Fibroblast of peridontal ligament (primary cell): ENCODE measurements around the gene MADD.
A peak's percentile ranks its signal among the peaks of the same experiment; 100 is the strongest.

Experiments
- DNase-seq: peaks from one replicate; pipeline ENCODE4 v3.0.0-alpha.2; 2010; ENCODE audit errors: extremely low read depth

The MADD gene

GRCh38 chr11:47356998-47357329 is 87.0 kb downstream of the MADD start:
- no peak for DNase-seq

- no peak for DNase-seq
Measured at GRCh38 chr11:47357985-47358730, 88.2 kb downstream of the MADD start.

GRCh38 chr11:47358731-47359051 is 88.8 kb downstream of the MADD start:
- DNase-seq: no peak

GRCh38 chr11:47359162-47359561 is 89.2 kb downstream of the MADD start:
- DNase-seq: no peak

- DNase-seq: no peak
Measured at GRCh38 chr11:47359586-47359985, 89.7 kb downstream of the MADD start.

- DNase-seq: no peak
Measured at GRCh38 chr11:47360341-47360740, 90.4 kb downstream of the MADD start.

GRCh38 chr11:47361419-47361818 is 91.5 kb downstream of the MADD start:
- no peak for DNase-seq

- DNase-seq: no peak
Measured at GRCh38 chr11:47366020-47366490, 96.1 kb downstream of the MADD start.

- DNase-seq: no peak
Measured at GRCh38 chr11:47369676-47370075, 99.7 kb downstream of the MADD start.

GRCh38 chr11:47372422-47372821 is 102.5 kb downstream of the MADD start:
- DNase-seq: no peak

- peak; percentile 66 for DNase-seq
Measured at GRCh38 chr11:47373876-47374719, 104.2 kb downstream of the MADD start.

- no peak for DNase-seq
Measured at GRCh38 chr11:47374720-47375019, 104.7 kb downstream of the MADD start.

GRCh38 chr11:47375020-47375419 is 105.1 kb downstream of the MADD start:
- DNase-seq: no peak

- no peak for DNase-seq
Measured at GRCh38 chr11:47375546-47376085, 105.7 kb downstream of the MADD start.

- no peak for DNase-seq
Measured at GRCh38 chr11:47376107-47376524, 106.2 kb downstream of the MADD start.

GRCh38 chr11:47376525-47377371 is 106.8 kb downstream of the MADD start:
- no peak for DNase-seq

GRCh38 chr11:47377571-47378009 is 107.7 kb downstream of the MADD start:
- DNase-seq: no peak

- no peak for DNase-seq
Measured at GRCh38 chr11:47378010-47378835, 108.3 kb downstream of the MADD start, which contains the start of gene SPI1. SPI1 (minus strand) TSS chr11:47378547; CDS start chr11:47378353, 194 bp downstream.

GRCh38 chr11:47378836-47379170 is 108.9 kb downstream of the MADD start:
- no peak for DNase-seq

GRCh38 chr11:47379317-47379716 is 109.4 kb downstream of the MADD start:
- DNase-seq: no peak
